Measurements from ENCODE around the gene NACC1.
"Not testable (repeated sequence)": the region's sequence is repeated elsewhere in the genome, so short reads cannot be mapped to it uniquely, and the experiment has no call there.

NACC1 gene

GRCh38 chr19:13165162-13165997, 47.3 kb downstream of the NACC1 start:
- DNase-seq, result no peak

DNA sequence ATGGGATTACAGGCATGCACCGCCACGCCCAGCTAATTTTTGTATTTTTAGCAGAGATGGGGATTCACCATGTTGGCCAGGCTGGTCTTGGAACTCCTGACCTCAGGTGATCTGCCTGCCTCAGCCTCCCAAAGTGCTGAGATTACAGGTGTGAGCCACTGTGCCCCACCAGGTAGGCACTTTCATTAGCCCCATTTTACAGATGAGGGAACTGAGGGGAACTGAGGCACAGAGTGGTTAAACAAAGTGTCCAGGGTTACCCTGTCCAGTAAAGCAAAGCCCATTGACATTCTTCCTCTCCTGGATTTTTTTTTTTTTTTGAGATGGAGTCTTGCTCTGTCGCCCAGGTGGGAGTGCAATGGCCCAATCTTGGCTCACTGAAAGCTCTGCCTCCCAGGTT, 48.1 kb downstream of the NACC1 start:
- not testable (repeated sequence) for DNase-seq

DNA sequence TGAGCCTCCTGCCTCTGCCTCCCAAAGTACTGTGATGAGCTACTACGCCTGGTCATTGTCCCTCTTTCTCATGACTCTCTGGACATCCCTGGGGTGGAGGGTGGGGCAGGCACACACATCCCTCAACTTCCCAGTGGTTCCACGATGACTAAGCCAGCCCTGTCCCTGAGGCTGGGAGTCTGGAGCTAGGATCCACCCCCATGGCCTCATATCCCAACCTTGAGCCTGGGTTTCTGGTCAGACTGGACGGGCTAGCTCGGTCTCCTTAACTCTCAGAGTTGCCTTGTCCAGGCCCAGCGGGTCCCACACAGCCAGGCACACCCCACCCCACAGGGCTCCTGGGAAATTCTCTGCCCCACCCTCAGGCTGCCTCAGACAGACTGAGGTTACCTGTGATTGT, 51.7 kb downstream of the NACC1 start:
- no peak for DNase-seq

- no peak for DNase-seq
Measured at GRCh38 chr19:13171146-13171545, 53.1 kb downstream of the NACC1 start.

- peak; percentile 77 for DNase-seq
Measured at GRCh38 chr19:13172346-13173138, 54.5 kb downstream of the NACC1 start.

DNA sequence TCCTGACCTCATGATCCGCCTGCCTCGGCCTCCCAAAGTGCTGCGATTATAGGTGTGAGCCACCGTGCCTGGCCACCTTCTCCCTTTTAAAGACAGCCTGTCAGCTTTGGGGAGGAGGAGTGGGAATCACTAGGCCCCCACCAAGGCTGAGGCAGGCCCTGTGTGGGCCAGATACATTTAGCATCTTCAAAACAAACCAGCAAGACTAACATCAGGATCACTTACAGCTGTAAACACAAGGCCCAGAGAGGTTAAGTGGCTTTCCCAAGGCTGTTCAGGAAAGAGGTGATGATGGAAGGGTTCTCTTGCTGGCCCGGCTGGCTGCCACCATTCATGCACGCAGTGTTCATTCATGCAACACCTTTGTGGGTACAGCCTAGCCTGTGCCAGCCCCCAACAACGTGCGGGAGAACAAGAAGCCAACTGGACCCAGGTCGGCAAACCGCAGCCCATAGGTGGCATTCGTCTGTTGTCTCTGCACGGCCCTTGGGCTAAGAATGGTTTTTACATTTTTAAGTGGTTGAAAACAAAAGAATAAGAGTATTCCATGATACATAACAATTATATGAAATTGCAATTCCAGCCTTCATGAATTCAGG, 55.2 kb downstream of the NACC1 start:
- DNase-seq, result no peak

DNA sequence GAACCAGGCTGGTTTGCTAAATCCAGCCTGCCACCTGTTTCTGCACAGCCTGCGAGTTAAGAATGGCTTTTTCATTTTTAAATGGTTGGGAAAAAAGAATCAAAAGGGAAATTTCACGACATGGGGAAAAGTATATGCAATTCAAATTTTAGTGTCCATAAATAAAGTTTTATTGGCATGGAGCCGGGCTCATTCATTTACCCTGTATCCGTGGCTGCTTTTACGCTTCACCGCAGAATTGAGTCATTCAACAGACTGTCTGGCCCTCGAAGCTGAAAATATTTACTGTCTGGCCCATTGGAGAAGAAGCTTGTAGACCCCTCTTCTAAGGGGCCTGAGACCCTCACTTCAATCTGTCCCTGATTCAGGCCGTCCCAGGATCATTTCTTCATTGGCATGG, 58.3 kb downstream of the NACC1 start:
- no peak for DNase-seq

- not testable (repeated sequence) for DNase-seq
Measured at GRCh38 chr19:13177584-13177983, 59.5 kb downstream of the NACC1 start.

DNA sequence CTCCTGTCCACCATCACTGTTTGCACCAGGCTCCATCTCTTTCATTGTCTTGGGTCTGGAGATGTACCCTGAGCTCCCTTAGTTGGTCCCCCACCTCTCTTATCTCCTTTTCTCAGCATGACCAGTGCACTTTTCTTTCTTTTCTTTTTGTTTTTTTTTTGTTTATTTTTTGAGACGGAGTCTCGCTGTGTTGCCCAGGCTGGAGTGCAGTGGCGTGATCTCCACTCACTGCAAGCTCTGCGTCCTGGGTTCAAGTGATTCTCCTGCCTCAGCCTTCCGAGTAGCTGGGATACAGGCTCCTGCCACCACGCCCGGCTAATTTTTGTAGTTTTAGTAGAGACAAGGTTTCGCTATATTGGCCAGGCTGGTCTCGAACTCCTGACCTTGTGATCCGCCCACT, 60.2 kb downstream of the NACC1 start:
- DNase-seq, result not testable (repeated sequence)

GRCh38 chr19:13181747-13182388, 63.8 kb downstream of the NACC1 start:
- DNase-seq, result peak; percentile 92

- DNase-seq, result not testable (repeated sequence)
Measured at GRCh38 chr19:13184926-13185325, 66.9 kb downstream of the NACC1 start.

GRCh38 chr19:13185763-13186657, 67.9 kb downstream of the NACC1 start:
- not testable (repeated sequence) for DNase-seq

- not testable (repeated sequence) for DNase-seq
Measured at GRCh38 chr19:13186688-13187087, 68.6 kb downstream of the NACC1 start.

DNA sequence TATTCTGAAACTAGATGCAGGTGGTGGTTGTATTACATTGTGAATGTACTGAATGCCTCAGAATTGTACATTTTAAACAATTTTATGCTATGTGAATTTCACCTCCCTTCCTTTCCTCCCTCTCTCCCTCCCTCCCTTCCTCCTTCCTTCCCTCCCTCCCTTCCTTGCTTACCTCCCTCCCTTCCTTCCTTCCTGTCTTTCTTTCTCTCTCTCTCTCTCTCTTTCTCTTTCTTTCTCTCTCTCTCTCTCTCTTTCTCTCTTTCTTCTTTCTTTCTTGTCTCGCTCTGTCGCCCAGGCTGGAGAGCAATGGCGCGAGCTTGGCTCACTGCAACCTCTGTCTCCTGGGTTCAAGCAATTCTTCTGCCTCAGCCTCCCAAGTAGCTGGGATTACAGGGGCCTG, 69.4 kb downstream of the NACC1 start:
- DNase-seq, result no peak

DNA sequence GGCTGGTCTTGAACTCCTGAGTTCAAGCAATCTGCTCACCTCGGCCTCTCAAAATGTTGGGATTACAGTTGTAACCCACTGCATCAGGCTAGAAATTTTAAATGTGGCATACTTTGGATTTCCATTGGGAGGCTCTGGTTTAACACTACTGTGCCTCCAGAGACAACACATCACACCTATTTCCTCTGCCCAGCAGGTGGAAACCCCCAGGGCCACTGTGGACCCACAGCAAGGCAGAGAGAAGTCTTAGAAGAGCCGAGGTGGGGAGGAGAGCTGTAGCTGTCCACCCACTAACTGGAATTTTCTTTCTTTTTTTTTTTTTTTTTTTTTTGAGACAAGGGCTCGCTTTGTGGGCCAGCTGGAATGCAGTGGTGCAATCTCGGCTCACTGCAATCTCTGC, 71.5 kb downstream of the NACC1 start:
- DNase-seq, result no peak
